NCI-H345 treated with DMSO at 0.1 percent for 48 hours (cell line): Measurements from ENCODE around the gene BBIP1.
A peak's percentile ranks its signal among the peaks of the same experiment; 100 is the strongest.

ENCODE experiments used
- DNase-seq: peaks from one replicate; lab custom pipeline; 2025; ENCODE audit not compliant: unreplicated experiment; lab: John Stamatoyannopoulos, UW

BBIP1 gene

GRCh38 chr10:110918643-110919348 lies at the start of gene BBIP1:
Gene BBIP1 (minus strand): TSS chr10:110919180. CDS start chr10:110918157, 1,023 bp downstream.
- DNase-seq = peak; percentile 96

GRCh38 chr10:110967645-110968044 lies 48.7 kb upstream of the BBIP1 start:
- DNase-seq = no peak

GRCh38 chr10:110967009-110967630 lies 48.1 kb upstream of the BBIP1 start:
- DNase-seq = no peak

- no peak for DNase-seq
Observed at GRCh38 chr10:110966146-110966545, 47.2 kb upstream of the BBIP1 start.

GRCh38 chr10:110965216-110965615 lies 46.2 kb upstream of the BBIP1 start:
- DNase-seq = no peak

- no peak for DNase-seq
Observed at GRCh38 chr10:110964681-110965080, 45.7 kb upstream of the BBIP1 start.

- DNase-seq = no peak
Observed at GRCh38 chr10:110963162-110963561, 44.2 kb upstream of the BBIP1 start.

- DNase-seq = no peak
Observed at GRCh38 chr10:110962443-110962842, 43.5 kb upstream of the BBIP1 start.

GRCh38 chr10:110960333-110960712 lies 41.3 kb upstream of the BBIP1 start:
- no peak for DNase-seq

- DNase-seq = no peak
Observed at GRCh38 chr10:110959379-110960332, 40.7 kb upstream of the BBIP1 start.

GRCh38 chr10:110957606-110958005 lies 38.6 kb upstream of the BBIP1 start:
- no peak for DNase-seq

GRCh38 chr10:110951381-110951780 lies 32.4 kb upstream of the BBIP1 start:
- DNase-seq = no peak

GRCh38 chr10:110947061-110947595 lies 28.1 kb upstream of the BBIP1 start:
- DNase-seq = no peak

- DNase-seq = no peak
Observed at GRCh38 chr10:110946496-110946895, 27.5 kb upstream of the BBIP1 start.

- DNase-seq = no peak
Observed at GRCh38 chr10:110944792-110945396, 25.9 kb upstream of the BBIP1 start.

- DNase-seq = no peak
Observed at GRCh38 chr10:110939419-110939818, 20.4 kb upstream of the BBIP1 start.

GRCh38 chr10:110936757-110937156 lies 17.8 kb upstream of the BBIP1 start:
- no peak for DNase-seq

- DNase-seq = no peak
Observed at GRCh38 chr10:110932505-110933180, 13.7 kb upstream of the BBIP1 start.

- no peak for DNase-seq
Observed at GRCh38 chr10:110931769-110932381, 12.9 kb upstream of the BBIP1 start.

- no peak for DNase-seq
Observed at GRCh38 chr10:110927461-110927860, 8.5 kb upstream of the BBIP1 start.
